ENCODE measurements around the gene ZNF182. TPM values are rescaled to one million over a fixed set of nuclear protein-coding genes. Genes with fewer than 3 reads are reported as not detected.
"Not testable (repeated sequence)": the region's sequence is repeated elsewhere in the genome, so short reads cannot be mapped to it uniquely, and the experiment has no call there.

The ZNF182 gene
- 1 to 10 TPM; 3.0 to 4.2 TPM for total RNA-seq

- Histone ChIP-seq H3K36me3 (no peaks in the 10 kb centered on the region), H3K27me3 (no peaks in the 10 kb centered on the region), H3K9ac (ENCODE audit: low read depth in 2 of 2, low read length in 2 of 2) (peak within 1 kb of the TSS; percentile 71 to 72), H3K4me3 (peak within 1 kb of the TSS; percentile 40), H3K4me1 (no peaks in the 10 kb centered on the region), H3K9me3 (no peaks in the 10 kb centered on the region), H3K27ac (no peak within 1 kb of the TSS)
- intact Hi-C loops (cut with DNase I), result no loop called here
- TF ChIP-seq CTCF (IDR thresholded peaks at IDR 0.05), result no peak
- peak; percentile 91 for DNase-seq
Measured at GRCh38 chrX:48003758-48004457, at the start of gene ZNF182. TSS of gene ZNF182 (minus strand) at chrX:48003989. CDS start at chrX:48002609, 1,380 bp downstream.

- Histone ChIP-seq H3K27ac (no peak overlapping the region), H3K4me1 (no peaks in the 10 kb centered on the region), H3K9me3 (no peaks in the 10 kb centered on the region), H3K27me3 (no peaks in the 10 kb centered on the region), H3K9ac (ENCODE audit: low read depth in 2 of 2, low read length in 2 of 2) (no peak overlapping the region), H3K4me3 (no peak overlapping the region), H3K36me3 (no peaks in the 10 kb centered on the region)
- DNase-seq, result no peak
- intact Hi-C loops (cut with DNase I), result no loop called here
- TF ChIP-seq CTCF (IDR thresholded peaks at IDR 0.05), result no peak
Measured at GRCh38 chrX:48046846-48047245, 43.1 kb upstream of the ZNF182 start.

- DNase-seq, result peak; percentile 32
- intact Hi-C loops (cut with DNase I), result no loop called here
- TF ChIP-seq CTCF (IDR thresholded peaks at IDR 0.05), result no peak
- no peak overlapping the region for H3K27ac ChIP-seq
- H3K36me3 ChIP-seq, result no peaks in the 10 kb centered on the region
- H3K4me3 ChIP-seq, result no peak overlapping the region
- no peak overlapping the region for H3K9ac ChIP-seq (ENCODE audit: low read depth in 2 of 2, low read length in 2 of 2)
- no peaks in the 10 kb centered on the region for H3K4me1 ChIP-seq
- no peaks in the 10 kb centered on the region for H3K27me3 ChIP-seq
- H3K9me3 ChIP-seq, result no peaks in the 10 kb centered on the region
Measured at GRCh38 chrX:48045410-48046311, 41.9 kb upstream of the ZNF182 start.

GRCh38 chrX:48043056-48043455 lies 39.3 kb upstream of the ZNF182 start:
- Histone ChIP-seq H3K27ac (no peak overlapping the region), H3K9ac (ENCODE audit: low read depth in 2 of 2, low read length in 2 of 2) (no peak overlapping the region), H3K36me3 (no peaks in the 10 kb centered on the region), H3K27me3 (no peaks in the 10 kb centered on the region), H3K4me1 (no peaks in the 10 kb centered on the region), H3K9me3 (no peaks in the 10 kb centered on the region), H3K4me3 (no peak overlapping the region)
- no peak for TF ChIP-seq CTCF (IDR thresholded peaks at IDR 0.05)
- intact Hi-C loops (cut with DNase I), result no loop called here
- no peak for DNase-seq

- Histone ChIP-seq H3K4me3 (no peak overlapping the region), H3K36me3 (no peaks in the 10 kb centered on the region), H3K27me3 (no peaks in the 10 kb centered on the region), H3K4me1 (no peaks in the 10 kb centered on the region), H3K27ac (no peak overlapping the region), H3K9me3 (no peaks in the 10 kb centered on the region), H3K9ac (ENCODE audit: low read depth in 2 of 2, low read length in 2 of 2) (no peak overlapping the region)
- intact Hi-C loops (cut with DNase I), result no loop called here
- DNase-seq, result no peak
- TF ChIP-seq CTCF (IDR thresholded peaks at IDR 0.05), result no peak
Measured at GRCh38 chrX:48035891-48036290, 32.1 kb upstream of the ZNF182 start.

- H3K36me3 ChIP-seq; H3K4me3 ChIP-seq; H3K27me3 ChIP-seq; intact Hi-C loops (cut with DNase I); H3K9ac ChIP-seq (ENCODE audit: low read depth in 2 of 2, low read length in 2 of 2); DNase-seq; H3K4me1 ChIP-seq; H3K27ac ChIP-seq; H3K9me3 ChIP-seq: not testable (repeated sequence)
Measured at GRCh38 chrX:48030641-48031173, 26.9 kb upstream of the ZNF182 start.
